Right atrium auricular region (tissue), 2 donors: ENCODE results near the gene AP1B1. TPM values are rescaled to one million over a fixed set of nuclear protein-coding genes. Genes with fewer than 3 reads are reported as not detected.

ENCODE experiments used
- DNase-seq: peaks from one replicate; pipeline ENCODE4 v3.0.0-alpha.2; 2019; ENCODE audit warnings: low spot score
- H3K27ac ChIP-seq, 2 donors: fragments of 200-600 bp; sonication (generic); 1 replicate in 1 of 2; 2 replicates in 1 of 2; pipeline ENCODE4 v1.5.1; 2016 to 2019
- H3K27me3 ChIP-seq, 2 donors: fragments of 200-600 bp; sonication (generic); one replicate each; pipeline versions ENCODE4 v1.5.1 to v1.6.0; 2017 to 2019
- H3K36me3 ChIP-seq: fragments of 200-600 bp; sonication (generic); one replicate; pipeline ENCODE4 v1.5.1; 2016
- H3K4me1 ChIP-seq, 2 donors: fragments of 200-600 bp; sonication (generic); one replicate each; pipeline versions ENCODE4 v1.5.1 to v1.6.0; 2017 to 2019
- H3K4me3 ChIP-seq, 2 donors: fragments of 200-600 bp; sonication (generic); 1 replicate in 1 of 2; 2 replicates in 1 of 2; pipeline ENCODE4 v1.5.1; 2017 to 2019; ENCODE audit warnings: mild to moderate bottlenecking in 1 of 2, moderate library complexity in 1 of 2
- H3K9me3 ChIP-seq, 2 donors: fragments of 200-600 bp; sonication (generic); one replicate each; pipeline ENCODE4 v1.5.1; 2019
- total RNA-seq, 2 donors: library from RNA; depleted of rRNA; stranded (reverse); fragments of >200 nt; gene quantifications; one replicate each; pipeline ENCODE4 v1.1.0, GENCODE V29; 2016
- TF ChIP-seq, protein P1 (sequence below), 2 donors: fragments of 200-600 bp; sonication (generic); IDR thresholded peaks; one replicate each; pipeline ENCODE4 v1.5.1; 2019; ENCODE audit warnings: antibody characterized with exemption in 2 of 2

Gene AP1B1
- total RNA-seq, 2 donors from 2014 or later, result 31.4 to 46.2 TPM

DNA sequence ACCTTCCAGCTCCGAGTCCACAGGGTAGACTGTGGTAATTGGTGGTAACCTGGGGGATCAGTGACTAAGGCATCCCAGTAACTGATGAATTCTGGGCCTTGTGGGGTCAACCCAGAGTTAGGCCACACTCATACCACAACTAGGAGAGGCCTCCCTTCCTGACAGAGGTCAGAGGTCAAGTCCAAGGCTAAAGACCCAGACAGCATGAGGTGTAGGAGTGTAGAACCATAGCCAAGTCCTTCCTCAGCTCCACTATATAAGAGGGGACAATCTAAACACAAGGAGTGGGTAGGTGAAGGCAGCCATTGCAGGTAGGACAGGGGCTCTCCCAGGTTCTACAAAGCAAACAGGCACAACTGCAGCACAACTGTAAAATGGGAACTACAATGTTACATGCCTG lies 4.6 kb downstream of the AP1B1 start:
- TF ChIP-seq, protein P1, sequence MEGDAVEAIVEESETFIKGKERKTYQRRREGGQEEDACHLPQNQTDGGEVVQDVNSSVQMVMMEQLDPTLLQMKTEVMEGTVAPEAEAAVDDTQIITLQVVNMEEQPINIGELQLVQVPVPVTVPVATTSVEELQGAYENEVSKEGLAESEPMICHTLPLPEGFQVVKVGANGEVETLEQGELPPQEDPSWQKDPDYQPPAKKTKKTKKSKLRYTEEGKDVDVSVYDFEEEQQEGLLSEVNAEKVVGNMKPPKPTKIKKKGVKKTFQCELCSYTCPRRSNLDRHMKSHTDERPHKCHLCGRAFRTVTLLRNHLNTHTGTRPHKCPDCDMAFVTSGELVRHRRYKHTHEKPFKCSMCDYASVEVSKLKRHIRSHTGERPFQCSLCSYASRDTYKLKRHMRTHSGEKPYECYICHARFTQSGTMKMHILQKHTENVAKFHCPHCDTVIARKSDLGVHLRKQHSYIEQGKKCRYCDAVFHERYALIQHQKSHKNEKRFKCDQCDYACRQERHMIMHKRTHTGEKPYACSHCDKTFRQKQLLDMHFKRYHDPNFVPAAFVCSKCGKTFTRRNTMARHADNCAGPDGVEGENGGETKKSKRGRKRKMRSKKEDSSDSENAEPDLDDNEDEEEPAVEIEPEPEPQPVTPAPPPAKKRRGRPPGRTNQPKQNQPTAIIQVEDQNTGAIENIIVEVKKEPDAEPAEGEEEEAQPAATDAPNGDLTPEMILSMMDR (IDR thresholded peaks at IDR 0.05), result no peak
- Histone ChIP-seq H3K27ac (no peak overlapping the region), H3K4me1 (peaks cover 0 to 31% of the 10 kb centered on the region in 2 donors), H3K9me3 (no peaks in the 10 kb centered on the region), H3K36me3 (no peaks in the 10 kb centered on the region), H3K27me3 (no peaks in the 10 kb centered on the region), H3K4me3 (no peak overlapping the region)
- DNase-seq, result no peak

DNA sequence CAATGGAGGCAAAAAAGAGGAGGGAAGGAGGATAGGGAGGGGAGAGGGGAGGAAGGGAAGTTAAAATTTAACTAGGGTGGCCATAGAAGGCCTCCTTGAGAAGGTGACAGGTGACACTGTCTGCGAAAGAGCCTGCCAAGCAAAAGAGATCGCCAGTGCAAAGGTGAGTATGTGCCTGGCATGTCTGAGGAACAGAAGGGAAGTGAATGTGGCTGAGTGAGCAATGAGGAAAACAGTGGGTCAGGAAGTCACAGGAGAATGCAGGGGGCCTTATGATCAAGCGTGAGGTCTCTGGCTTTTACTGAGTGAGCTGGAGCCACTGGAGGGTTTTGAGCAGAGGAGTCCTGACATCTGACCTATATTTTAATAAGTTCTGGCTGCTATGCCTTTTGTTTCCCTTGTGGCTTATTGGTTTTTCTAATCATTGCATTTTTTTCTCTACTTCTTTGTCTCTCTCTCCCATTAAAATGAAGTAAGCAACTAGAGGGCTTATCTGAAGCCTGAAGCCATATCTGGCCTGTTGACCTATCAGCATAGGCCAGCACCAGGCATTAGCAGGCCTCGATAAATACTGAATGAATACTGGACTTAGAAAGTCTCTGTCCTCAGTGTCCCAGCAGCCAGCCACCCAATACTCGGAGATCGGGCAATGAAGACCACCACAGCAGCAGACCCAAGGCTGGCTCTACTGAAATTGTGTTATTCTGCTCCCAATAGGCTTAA lies 5.6 kb downstream of the AP1B1 start:
- H3K27ac ChIP-seq, result no peak overlapping the region

GRCh38 chr22:29380856-29381255 lies 7.5 kb downstream of the AP1B1 start:
- Histone ChIP-seq H3K27me3 (no peaks in the 10 kb centered on the region), H3K27ac (no peak overlapping the region), H3K4me3 (no peak overlapping the region), H3K4me1 (peaks cover 0 to 15% of the 10 kb centered on the region in 2 donors), H3K36me3 (peaks cover 4% of the 10 kb centered on the region), H3K9me3 (no peaks in the 10 kb centered on the region)
- DNase-seq, result no peak
- TF ChIP-seq, protein P1 (IDR thresholded peaks at IDR 0.05), result no peak

More for the DNA sequence above, 5.6 kb downstream of the AP1B1 start:
- H3K4me3 ChIP-seq, result no peak overlapping the region
- H3K9me3 ChIP-seq, result no peaks in the 10 kb centered on the region
- TF ChIP-seq, protein P1 (IDR thresholded peaks at IDR 0.05), result no peak
- H3K4me1 ChIP-seq, result peaks cover 0 to 25% of the 10 kb centered on the region in 2 donors
- H3K27me3 ChIP-seq, result no peaks in the 10 kb centered on the region
- no peak for DNase-seq
- H3K36me3 ChIP-seq, result no peaks in the 10 kb centered on the region

DNA sequence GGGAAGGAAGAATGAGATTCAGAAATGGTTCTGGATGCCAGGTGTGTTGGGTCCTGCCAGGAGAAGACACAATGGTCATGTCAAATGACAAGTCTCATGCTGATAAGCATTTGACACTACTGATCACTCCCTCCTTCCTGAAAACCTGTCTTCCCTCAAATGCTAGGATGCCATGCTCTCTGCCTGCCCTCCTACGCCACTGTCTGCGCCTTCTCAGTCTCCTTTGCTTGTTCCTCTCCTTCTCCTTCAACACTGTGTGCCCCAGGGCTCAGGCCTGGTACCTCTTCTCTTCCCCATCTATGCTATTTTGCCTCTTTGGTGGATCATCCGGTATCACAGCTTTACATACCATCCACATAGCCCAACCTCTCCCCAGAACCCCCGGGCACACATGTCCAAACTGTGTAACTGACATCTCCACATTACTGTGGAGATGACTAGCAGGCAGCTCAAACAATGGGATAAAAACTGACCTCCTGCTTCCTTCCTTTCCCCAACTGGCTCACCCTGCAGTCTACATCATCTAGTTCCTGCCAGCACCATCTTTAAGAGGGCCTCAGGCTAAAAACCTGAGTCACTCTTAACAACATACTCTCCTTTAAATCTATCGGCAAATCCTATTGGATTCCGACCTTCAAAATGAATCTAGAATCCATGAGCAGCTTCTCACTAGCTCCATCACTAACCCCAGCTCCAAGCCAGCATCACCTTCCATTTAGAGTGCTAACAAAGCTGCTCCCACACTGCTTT lies 8.2 kb downstream of the AP1B1 start:
- TF ChIP-seq, protein P1 (IDR thresholded peaks at IDR 0.05), result no peak
- H3K4me3 ChIP-seq, result no peak overlapping the region
- H3K9me3 ChIP-seq, result no peaks in the 10 kb centered on the region
- H3K4me1 ChIP-seq, result peaks cover 0 to 15% of the 10 kb centered on the region in 2 donors
- H3K36me3 ChIP-seq, result peaks cover 4% of the 10 kb centered on the region
- no peak for DNase-seq
- H3K27ac ChIP-seq, result no peak overlapping the region
- no peaks in the 10 kb centered on the region for H3K27me3 ChIP-seq

DNA sequence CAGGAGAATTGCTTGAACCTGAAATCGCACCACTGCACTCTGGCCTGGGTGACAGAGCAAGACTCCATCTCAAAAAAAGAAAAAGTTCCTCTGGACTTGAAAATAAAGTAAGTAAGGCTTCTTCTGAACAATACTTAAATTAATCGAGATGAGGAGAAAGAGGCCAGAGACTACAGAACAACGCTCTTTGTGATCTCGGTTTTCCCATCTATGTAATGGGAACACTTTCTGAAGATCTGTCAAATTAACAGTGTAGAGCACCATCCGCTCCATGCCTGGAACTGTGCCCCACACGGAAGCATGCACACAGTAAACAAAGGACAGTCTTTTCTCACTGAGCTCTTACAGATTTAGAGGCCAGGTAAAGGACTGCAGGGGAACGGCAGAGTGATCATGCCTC lies 9.1 kb downstream of the AP1B1 start:
- no peaks in the 10 kb centered on the region for H3K27me3 ChIP-seq
- H3K27ac ChIP-seq, result no peak overlapping the region
- H3K4me1 ChIP-seq, result peaks cover 0 to 10% of the 10 kb centered on the region in 2 donors
- DNase-seq, result no peak
- no peak overlapping the region for H3K4me3 ChIP-seq
- TF ChIP-seq, protein P1 (IDR thresholded peaks at IDR 0.05), result no peak
- H3K36me3 ChIP-seq, result peaks cover 4% of the 10 kb centered on the region
- no peaks in the 10 kb centered on the region for H3K9me3 ChIP-seq
